Adipose tissue (tissue), 3 donors: ENCODE data around the gene WIPF3. TPM values are rescaled to one million over a fixed set of nuclear protein-coding genes. Genes with fewer than 3 reads are reported as not detected.

Source experiments
- H3K27ac ChIP-seq: one replicate; pipeline ENCODE4 v1.5.1; 2013; ENCODE audit warnings: low read depth, low read length
- WGBS, 3 donors: extraction: QIAGEN DNeasy Blood & Tissue Kit; methylation state at CpG; one replicate each; pipeline ENCODE4 v1.1.7; 2013; 5-methylcytosine and 5-hydroxymethylcytosine counted together
- polyA plus RNA-seq, 3 donors: library from polyadenylated mRNA; stranded (reverse); fragments of 200-250 nt; gene quantifications; one replicate each; pipeline ENCODE4 v1.2.3, GENCODE V29; 2013
- donor health status: healthy with polysubstance abuse.
- donor health status: Bipolar disorder and iron deficiency.
- donor health status: healthy.

The WIPF3 gene
- polyA plus RNA-seq, 3 donors = 0.93 to 1.2 (median 1.1) TPM

DNA sequence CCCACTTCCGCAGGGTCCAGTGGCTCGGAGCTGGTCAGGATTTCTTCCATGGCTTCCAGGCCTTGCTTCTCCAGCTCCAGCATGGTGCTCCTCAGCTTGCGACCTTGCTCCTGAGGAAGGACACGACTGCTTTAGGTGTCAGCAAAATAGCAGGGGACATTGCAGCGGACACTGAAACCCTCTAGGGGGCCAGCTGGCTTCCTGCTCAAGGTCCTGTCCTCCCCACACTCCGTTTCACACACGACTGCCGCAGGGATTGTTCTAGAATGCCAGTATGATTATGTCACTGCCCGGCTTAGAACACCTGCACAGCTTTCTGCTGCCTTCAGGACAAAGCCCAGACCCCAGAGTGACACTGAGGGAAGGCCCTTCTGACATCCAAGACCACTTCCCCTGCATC, 117.7 kb downstream of the WIPF3 start:
- 68 to 83% (median 75%) methylated on average over 9 of the region's 9 CpGs for WGBS, 3 donors
- no peak overlapping the region for H3K27ac ChIP-seq

DNA sequence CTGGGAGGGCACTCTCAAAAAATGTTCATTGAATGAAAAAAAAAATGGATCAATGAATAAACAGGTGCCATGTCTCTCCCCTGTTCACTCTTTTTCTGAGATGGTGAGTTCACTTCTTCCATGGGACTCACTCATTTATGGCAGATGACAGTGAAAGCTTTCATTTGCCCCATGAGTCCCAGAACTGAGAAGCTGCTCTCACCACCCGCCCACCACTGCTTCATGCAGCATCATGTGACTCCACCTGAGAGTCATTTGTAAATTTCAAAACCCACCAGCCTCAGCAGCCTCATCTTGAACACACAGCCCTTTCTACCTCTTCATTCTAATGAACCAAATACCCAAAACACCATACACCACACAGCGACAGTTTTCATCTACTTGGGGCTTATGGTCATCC, 118.4 kb downstream of the WIPF3 start:
- 93 to 100% (median 94%) methylated on average over 2 of the region's 2 CpGs for WGBS, 3 donors
- H3K27ac ChIP-seq = no peak overlapping the region

- H3K27ac ChIP-seq = no peak overlapping the region
- WGBS, 3 donors = 94% methylated on average over 15 of the region's 15 CpGs
Measured at GRCh38 chr7:29926216-29926615, 119.9 kb downstream of the WIPF3 start.

GRCh38 chr7:29926741-29927140, 120.4 kb downstream of the WIPF3 start:
- WGBS, 3 donors = 70 to 79% (median 74%) methylated on average over 5 of the region's 5 CpGs
- H3K27ac ChIP-seq = no peak overlapping the region

- no peak overlapping the region for H3K27ac ChIP-seq
- 88 to 96% (median 90%) methylated on average over 17 of the region's 17 CpGs for WGBS, 3 donors
Measured at GRCh38 chr7:29929018-29929807, 122.9 kb downstream of the WIPF3 start.

- 68 to 97% (median 93%) methylated on average over 2 of the region's 2 CpGs for WGBS, 3 donors
Measured at GRCh38 chr7:29935111-29935510, 128.8 kb downstream of the WIPF3 start.

DNA sequence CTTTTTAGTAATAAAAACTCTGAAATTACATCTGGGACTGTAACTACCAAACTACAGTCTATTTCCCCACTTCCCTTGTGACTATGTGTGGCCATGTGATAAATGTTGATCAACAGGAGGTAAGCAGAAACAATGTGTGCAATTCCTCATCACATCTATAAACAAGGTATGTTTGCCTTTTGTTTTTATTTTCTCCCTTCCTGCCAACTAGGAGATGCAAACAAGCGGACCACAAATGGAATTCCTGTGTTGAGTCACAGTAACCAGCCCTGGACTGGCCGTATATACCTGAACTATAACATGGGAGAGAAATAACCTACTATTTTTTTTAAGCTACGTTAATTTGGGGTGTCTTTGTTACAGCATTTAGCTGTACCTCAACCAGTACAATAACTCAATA, 130.8 kb downstream of the WIPF3 start:
- 92 to 95% (median 93%) methylated on average over 3 of the region's 3 CpGs for WGBS, 3 donors
- no peak overlapping the region for H3K27ac ChIP-seq

More at GRCh38 chr7:29935111-29935510, 128.8 kb downstream of the WIPF3 start:
- H3K27ac ChIP-seq = no peak overlapping the region

- WGBS, 3 donors = 93 to 98% (median 96%) methylated on average over 2 of the region's 2 CpGs
- H3K27ac ChIP-seq = no peak overlapping the region
Measured at GRCh38 chr7:29940199-29940598, 133.9 kb downstream of the WIPF3 start.

DNA sequence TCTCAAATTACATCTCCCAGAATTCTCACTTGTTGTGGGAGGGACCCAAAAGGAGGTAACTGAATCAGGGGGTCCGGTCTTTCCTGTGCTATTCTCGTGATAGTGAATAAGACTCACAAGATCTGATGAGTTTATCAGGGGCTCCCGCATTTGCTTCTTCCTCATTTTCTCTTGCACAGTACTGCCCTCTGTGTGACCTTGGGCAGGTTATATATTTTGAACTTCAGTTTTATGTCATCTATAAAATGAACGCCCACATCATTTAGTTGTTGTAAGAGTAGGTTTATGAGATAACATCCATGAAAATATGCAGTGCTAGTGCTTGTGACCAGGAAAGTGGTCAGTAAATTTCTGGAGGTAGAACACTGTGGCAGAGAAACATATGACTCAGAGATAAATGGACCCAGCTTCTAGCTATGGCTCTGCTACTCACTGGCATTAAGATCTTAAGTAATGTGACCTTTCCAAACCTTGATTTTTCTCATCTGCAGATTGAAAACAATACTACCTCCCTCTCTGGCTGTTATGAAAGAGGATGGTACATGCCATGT, 139.0 kb downstream of the WIPF3 start:
- WGBS, 3 donors = 89 to 96% (median 94%) methylated on average over 4 of the region's 4 CpGs
- no peak overlapping the region for H3K27ac ChIP-seq

DNA sequence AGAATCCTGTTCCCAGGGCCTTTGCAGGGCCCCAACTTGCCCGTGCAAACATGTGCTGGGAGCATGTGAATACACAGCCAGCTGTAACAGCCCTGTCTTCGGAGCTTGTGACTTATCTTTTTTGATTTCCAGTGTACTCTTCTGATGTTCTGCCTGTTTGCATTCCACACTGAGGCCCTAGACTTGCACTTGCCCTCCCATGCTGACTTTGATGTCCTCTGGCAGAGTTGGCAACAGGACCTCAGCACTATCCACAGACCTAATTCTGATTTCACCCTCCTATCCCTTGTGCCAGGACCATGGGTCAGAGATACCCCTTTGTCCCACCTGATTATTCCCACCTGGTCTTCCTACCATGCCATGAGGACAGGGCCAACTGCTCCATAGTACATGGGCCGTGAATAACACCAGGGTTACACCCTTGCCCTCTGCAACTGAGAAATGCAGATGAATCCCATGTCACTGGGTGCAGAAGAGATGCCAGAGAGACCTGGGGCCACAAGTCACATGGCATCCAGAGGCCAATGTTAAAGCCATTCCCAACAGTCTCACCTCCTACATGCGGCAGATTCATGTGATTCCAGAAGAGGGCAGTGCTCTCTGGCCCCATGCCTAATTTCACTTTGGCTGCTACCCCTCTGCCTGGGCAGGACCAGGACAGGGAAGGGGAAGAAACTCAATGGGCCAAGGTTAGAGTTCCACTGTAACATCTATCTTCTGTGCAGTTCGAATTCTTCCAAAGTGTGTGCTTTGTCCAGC, 140.3 kb downstream of the WIPF3 start:
- WGBS, 3 donors = 75 to 89% (median 87%) methylated on average over 5 of the region's 5 CpGs
- H3K27ac ChIP-seq = no peak overlapping the region

GRCh38 chr7:29948587-29948986, 142.3 kb downstream of the WIPF3 start:
- H3K27ac ChIP-seq = no peak overlapping the region
- 83 to 91% (median 88%) methylated on average over 2 of the region's 2 CpGs for WGBS, 3 donors

DNA sequence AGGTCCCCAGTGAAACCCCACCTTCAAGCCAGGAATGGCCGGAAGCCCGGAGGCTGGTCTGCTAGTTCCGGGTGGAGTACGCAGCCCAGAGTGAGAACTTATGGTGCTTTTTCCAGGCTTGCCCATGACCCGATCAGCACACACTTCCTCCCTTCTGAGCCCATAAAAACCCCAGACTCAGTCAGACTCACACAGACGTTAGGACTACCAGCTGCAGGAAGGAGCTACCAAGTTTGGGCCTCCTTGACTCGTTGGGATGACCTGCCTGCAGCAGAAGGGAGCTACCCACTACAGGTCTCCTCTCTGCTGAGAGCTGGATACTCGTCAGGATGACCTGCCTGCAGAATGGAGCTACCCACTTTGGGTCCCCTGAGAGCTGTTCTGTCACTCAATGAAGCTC, 144.2 kb downstream of the WIPF3 start:
- H3K27ac ChIP-seq = no peak overlapping the region
- 91 to 96% (median 94%) methylated on average over 8 of the region's 8 CpGs for WGBS, 3 donors

DNA sequence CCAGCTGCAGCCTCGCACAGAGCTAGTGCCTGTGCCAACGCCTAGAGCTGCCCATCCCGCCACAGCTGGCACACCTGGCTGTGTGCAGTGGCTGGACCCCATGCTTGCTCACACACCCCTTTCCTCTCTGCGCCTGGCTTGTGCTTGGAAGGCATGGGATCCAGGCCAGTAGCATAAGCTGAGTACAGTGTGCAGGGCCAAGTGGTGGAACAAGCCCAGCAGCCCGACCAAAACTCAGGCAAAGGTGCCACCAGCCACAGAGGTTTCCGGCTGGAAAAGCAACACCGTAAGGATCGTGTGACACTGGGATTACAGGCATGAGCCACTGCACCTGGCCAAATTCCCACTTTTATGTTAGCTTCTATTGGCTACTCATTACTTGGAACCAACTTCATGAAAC, 144.9 kb downstream of the WIPF3 start:
- WGBS, 3 donors = 87 to 95% (median 94%) methylated on average over 8 of the region's 8 CpGs
- no peak overlapping the region for H3K27ac ChIP-seq

DNA sequence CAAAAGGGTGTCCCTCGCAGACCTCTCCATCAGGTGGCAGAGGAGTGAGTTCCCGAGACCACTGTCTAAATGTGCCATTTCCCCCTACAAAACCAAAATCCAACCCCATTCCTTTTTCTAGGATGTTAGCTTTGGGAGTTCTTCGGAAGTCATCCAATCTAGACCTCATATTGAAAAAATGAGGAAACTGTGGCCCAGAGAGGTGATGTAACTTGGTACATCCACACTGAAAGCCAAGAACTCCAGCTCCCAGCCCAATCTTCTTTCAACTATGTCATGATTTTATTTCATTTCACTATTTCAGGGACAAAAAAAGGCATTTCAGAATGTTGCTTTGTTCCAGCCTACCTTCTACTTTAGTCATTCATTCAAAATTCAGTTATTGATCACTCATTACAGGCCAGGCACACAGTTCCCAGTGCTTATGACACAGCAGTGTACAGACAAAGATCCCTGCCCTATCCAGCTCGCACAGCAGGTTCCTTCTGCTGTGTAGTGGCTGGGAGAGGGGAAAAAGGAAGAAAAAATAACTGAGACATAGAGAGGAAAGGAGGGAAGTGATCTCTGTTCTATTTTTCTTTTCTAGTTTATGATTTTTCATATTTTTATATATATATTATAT, 147.5 kb downstream of the WIPF3 start:
- WGBS, 3 donors = 55 to 94% (median 57%) methylated on average over 4 of the region's 4 CpGs

DNA sequence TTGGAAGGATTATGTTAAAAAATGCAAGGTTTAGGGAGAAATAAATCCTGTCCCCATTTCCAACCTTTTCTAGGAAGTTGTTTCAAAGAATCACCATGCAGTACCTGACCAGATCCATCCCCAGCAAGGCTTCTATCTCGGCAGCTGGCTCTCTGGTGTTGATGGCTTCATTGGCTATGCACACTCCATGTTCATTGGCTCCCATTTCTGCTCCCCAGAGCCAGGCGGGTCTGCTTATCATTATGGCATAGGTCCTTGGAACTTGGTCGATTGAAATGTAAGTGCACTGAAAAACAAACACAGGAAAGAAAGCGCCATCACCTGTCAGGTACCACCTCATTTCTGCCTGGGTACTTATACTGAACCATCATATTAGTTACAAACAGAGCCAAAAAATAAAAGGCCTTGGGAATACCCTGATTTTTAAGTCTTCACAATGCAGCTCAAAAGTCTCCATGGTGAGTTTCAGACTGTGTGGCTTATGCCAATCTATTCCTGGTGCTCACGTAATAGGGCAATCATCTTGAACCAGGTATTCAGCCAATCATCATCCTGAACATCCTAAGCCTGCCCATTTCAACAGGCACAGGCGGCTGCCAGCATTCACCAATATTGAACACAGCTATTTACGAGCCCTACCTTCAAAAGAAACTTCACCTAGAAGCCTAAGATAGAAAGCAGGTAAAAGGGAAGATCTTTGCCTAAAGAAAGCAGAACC, 148.9 kb downstream of the WIPF3 start:
- H3K27ac ChIP-seq = no peak overlapping the region
- 67 to 92% (median 90%) methylated on average over 7 of the region's 7 CpGs for WGBS, 3 donors

More for the DNA sequence above, 147.5 kb downstream of the WIPF3 start:
- H3K27ac ChIP-seq = no peak overlapping the region

GRCh38 chr7:29955799-29956486, 149.6 kb downstream of the WIPF3 start:
- no peak overlapping the region for H3K27ac ChIP-seq
- WGBS, 3 donors = 29 to 56% (median 35%) methylated on average over 8 of the region's 8 CpGs

DNA sequence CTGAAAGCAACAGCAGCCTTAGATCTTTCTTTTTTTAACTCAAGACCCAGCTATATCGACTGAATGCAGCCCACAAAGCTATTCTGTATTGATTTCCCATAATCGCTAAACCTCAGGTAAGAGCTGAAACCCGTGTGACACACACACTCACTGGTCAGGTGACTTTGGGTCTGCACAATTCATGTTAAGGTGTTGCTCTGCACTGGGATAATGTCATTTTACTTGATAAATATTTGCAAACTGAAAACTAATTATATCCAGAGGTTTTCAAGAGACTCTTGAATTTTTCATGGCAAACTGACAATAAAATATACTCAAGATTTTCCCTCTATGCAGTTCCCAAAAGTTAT, 150.2 kb downstream of the WIPF3 start:
- no peak overlapping the region for H3K27ac ChIP-seq
- 55 to 57% (median 55%) methylated on average over 3 of the region's 3 CpGs for WGBS, 3 donors
